RWPE2 (cell line): ENCODE data around the gene KAT6B.

Experiments
- ATAC-seq: fragments of 200-7000 bp; cut with Tn5 transposase; 3 replicates; pipeline ENCODE4 v1.9.1; 2021; ENCODE audit warnings: low read depth
- DNase-seq: peaks from one replicate; pipeline ENCODE4 v3.0.0-alpha.2; 2020; ENCODE audit warnings: low spot score
- H3K27ac ChIP-seq: fragments of 450-650 bp; 2 replicates; pipeline ENCODE4 v1.5.1; 2017; ENCODE audit warnings: mild to moderate bottlenecking; ENCODE audit not compliant: poor library complexity, severe bottlenecking
- H3K27me3 ChIP-seq: fragments of 250-450 bp; sonication (Bioruptor Pico); 2 replicates; pipeline ENCODE4 v1.5.1; 2021; ENCODE audit warnings: mild to moderate bottlenecking, moderate library complexity; ENCODE audit not compliant: insufficient read depth, poor library complexity, severe bottlenecking
- H3K36me3 ChIP-seq: fragments of 250-450 bp; sonication (Bioruptor Pico); 2 replicates; pipeline ENCODE4 v1.5.1; 2020; ENCODE audit warnings: low read depth, mild to moderate bottlenecking, moderate library complexity
- H3K4me1 ChIP-seq: fragments of 250-450 bp; sonication (Bioruptor Pico); 2 replicates; pipeline ENCODE4 v1.5.1; 2021; ENCODE audit warnings: mild to moderate bottlenecking, moderate library complexity; ENCODE audit not compliant: insufficient read depth, poor library complexity, severe bottlenecking
- H3K4me3 ChIP-seq: fragments of 250-450 bp; sonication (Bioruptor Pico); 2 replicates; pipeline ENCODE4 v1.5.1; 2021; ENCODE audit warnings: mild to moderate bottlenecking, moderate library complexity; ENCODE audit not compliant: severe bottlenecking
- H3K9me3 ChIP-seq: fragments of 250-450 bp; sonication (Bioruptor Pico); 2 replicates; pipeline ENCODE4 v1.5.1; 2021; ENCODE audit warnings: mild to moderate bottlenecking, moderate library complexity; ENCODE audit not compliant: severe bottlenecking
- CTCF ChIP-seq: fragments of 450-650 bp; IDR thresholded peaks from one replicate; pipeline ENCODE4 v1.5.1; 2017; ENCODE audit warnings: mild to moderate bottlenecking, moderate library complexity; ENCODE audit not compliant: poor library complexity, severe bottlenecking

KAT6B gene

GRCh38 chr10:74930965-74931364 lies 104.6 kb downstream of the KAT6B start:
- Histone ChIP-seq H3K27ac (no peak overlapping the region), H3K4me1 (peaks cover 8% of the 10 kb centered on the region), H3K36me3 (no peaks in the 10 kb centered on the region), H3K27me3 (no peaks in the 10 kb centered on the region), H3K4me3 (no peak overlapping the region), H3K9me3 (no peaks in the 10 kb centered on the region)
- no peak for TF ChIP-seq CTCF
- ATAC-seq (no peak), DNase-seq (no peak)

- Histone ChIP-seq H3K9me3 (no peaks in the 10 kb centered on the region), H3K27ac (no peak overlapping the region), H3K27me3 (no peaks in the 10 kb centered on the region), H3K4me1 (peaks cover 13% of the 10 kb centered on the region), H3K4me3 (no peak overlapping the region), H3K36me3 (no peaks in the 10 kb centered on the region)
- ATAC-seq = no peak
- TF ChIP-seq CTCF = no peak
- DNase-seq = no peak
These were observed 106.2 kb downstream of the KAT6B start for GRCh38 chr10:74932648-74933047.

GRCh38 chr10:74934100-74934812 lies 107.9 kb downstream of the KAT6B start:
- H3K27ac ChIP-seq = no peak overlapping the region
- DNase-seq = no peak
- no peaks in the 10 kb centered on the region for H3K27me3 ChIP-seq
- H3K4me3 ChIP-seq = no peak overlapping the region
- no peak for TF ChIP-seq CTCF
- H3K9me3 ChIP-seq = no peaks in the 10 kb centered on the region
- H3K36me3 ChIP-seq = no peaks in the 10 kb centered on the region
- peaks cover 5% of the 10 kb centered on the region for H3K4me1 ChIP-seq
- no peak for ATAC-seq

GRCh38 chr10:74936577-74937265 lies 110.3 kb downstream of the KAT6B start:
- peaks cover 5% of the 10 kb centered on the region for H3K4me1 ChIP-seq
- no peak for TF ChIP-seq CTCF
- no peaks in the 10 kb centered on the region for H3K9me3 ChIP-seq
- no peaks in the 10 kb centered on the region for H3K36me3 ChIP-seq
- H3K27me3 ChIP-seq = no peaks in the 10 kb centered on the region
- peak; percentile 36; the same call in 1 of the 3 replicates for ATAC-seq
- DNase-seq = no peak
- no peak overlapping the region for H3K4me3 ChIP-seq
- H3K27ac ChIP-seq = no peak overlapping the region
